ENCODE results near the gene MTOR.
"Not testable (repeated sequence)": the region's sequence is repeated elsewhere in the genome, so short reads cannot be mapped to it uniquely, and the experiment has no call there.

Gene MTOR

GRCh38 chr1:11279630-11280029 is 17.3 kb upstream of the MTOR start:
- DNase-seq, result no peak

DNA sequence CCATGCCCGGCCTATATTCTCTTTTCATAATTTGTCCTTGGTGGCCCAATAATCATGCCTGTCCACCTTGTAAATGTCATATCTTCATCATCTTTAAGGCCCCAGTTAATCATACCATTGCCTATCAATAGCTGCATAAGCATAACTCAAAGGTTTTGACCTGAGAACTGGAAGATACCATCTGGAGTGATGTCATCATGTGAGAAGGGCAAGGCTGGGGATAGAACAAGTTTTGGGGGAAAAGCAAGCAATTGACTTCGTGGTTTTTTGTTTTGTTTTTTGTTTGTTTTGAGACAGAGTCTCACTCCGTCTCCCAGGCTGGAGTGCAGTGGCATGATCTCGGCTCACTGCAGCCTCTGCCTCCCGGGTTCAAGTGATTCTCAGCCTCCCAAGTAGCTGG is 16.8 kb upstream of the MTOR start:
- DNase-seq, result no peak

- peak; percentile 44 to 69 for DNase-seq
Observed at GRCh38 chr1:11273595-11274234, 11.4 kb upstream of the MTOR start.

DNA sequence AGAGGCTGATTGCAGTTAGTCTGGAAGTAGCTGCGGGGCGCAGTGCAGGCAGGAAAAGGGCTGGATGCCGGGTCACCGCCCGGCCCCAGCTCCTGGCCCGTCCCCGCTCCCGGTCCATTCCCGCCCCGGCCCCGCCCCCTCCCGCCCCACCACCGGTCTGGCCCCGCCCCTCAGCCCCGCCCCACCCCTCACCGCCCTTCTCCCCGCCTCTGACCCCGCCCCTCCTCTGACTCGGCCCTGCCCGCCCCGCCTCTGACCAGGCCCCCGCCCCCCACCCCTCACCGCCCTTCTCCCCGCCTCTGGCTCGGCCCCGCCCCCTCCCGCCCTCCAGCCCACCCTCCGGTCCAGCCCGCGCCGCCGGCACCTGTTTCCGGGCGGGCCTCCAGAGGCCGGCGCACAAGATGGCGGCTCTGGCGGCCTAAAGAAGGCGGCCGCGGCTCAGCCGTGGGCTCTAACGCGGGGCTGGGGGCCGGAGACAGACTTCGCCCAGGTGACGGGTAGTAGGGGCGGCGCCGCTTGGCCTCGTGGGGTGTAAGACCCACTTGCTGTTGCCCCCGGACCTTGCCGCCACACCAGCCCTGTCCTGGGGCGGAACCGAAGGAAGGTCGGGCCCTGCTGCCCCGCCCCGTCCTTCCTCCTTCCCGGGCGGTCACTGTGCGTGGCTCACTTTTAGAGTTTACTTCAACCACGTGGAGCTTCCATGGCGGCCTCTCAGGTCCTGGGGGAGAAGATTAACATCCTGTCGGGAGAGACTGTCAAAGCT is 10.7 kb upstream of the MTOR start, which contains the start of gene UBIAD1:
Gene UBIAD1, plus strand, starts transcription at position 367 of the 763 bp plus-strand sequence. Its CDS starts 334 bp downstream, at position 701.
- peak; percentile 48 to 79 for DNase-seq

DNA sequence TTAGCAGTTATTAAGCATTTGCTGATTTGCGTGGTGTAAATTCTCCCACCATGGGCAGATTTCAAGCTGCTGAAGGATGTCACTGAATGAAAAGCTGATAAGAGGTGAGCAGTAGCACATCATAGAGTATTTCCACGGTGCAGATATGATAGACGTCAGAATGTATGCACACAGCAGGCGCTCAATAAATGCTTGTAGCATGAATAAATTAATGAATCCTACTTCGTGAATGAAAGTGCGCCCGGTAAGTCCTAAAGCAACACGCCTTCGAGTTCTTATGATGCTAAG is 10.1 kb upstream of the MTOR start:
- DNase-seq, result no peak

- DNase-seq, result not testable (repeated sequence)
Observed at GRCh38 chr1:11267350-11268337, 5.3 kb upstream of the MTOR start.

GRCh38 chr1:11266268-11267074 is 4.1 kb upstream of the MTOR start:
- no peak for DNase-seq

DNA sequence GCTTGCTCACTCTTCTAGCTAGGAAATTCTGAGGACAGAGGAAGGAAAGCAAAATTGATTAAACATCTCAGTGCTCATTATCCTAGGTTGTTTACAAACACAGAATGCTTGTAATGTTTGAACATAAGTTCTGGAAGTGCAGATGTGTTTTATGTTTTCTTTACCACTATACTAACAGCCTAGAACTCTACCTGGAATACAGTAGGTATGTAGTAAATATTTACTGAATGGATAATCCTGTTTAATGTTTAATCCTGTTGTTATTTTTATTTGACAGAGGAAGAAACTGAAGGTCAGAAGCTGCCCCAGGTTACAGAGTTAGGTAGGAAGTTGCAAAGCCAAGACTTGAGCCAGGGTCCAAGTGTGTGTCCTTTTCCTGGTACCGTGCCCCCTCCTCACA is 6.1 kb downstream of the MTOR start:
- no peak for DNase-seq

DNA sequence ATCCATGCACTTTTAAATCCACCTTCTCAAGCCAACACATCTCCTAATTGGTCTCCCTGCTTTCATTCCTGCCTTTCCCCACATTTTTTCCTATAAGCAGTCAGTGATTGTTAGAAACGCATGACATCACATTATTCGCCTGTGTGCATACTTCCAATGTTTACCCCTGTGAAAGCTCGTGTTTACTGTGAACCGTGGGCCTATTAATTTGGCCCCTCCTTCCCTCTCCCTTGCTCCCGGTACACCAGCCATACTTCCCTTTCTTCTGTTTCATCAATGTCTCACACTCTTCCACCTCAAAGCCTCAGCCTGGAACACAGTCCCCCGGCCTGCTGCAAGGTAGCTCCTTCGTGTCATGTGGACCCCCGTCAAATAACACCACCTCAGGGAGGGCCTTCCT is 9.1 kb downstream of the MTOR start:
- DNase-seq, result no peak

- no peak for DNase-seq
Observed at GRCh38 chr1:11252538-11252937, 9.8 kb downstream of the MTOR start.

DNA sequence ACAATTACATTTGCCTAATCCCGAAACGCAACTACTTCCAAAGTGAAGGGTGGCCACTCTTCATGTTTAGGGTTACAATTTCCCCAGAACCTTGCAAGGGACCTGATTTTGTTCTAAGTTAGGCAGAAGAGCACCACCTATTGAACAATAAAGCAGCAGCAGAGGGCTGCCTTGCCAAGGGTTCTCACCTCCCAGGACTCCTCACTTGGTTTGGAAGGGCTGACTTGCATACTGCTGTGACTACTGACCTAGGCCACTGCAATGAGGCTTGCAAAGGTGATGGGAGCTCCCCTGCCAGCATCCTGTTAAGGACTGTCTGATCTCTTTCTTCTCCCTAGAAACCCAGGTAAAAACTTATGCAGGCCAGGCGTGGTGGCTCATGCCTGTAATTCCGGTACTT is 14.2 kb downstream of the MTOR start:
- no peak for DNase-seq

GRCh38 chr1:11245904-11246719 is 16.2 kb downstream of the MTOR start:
- no peak for DNase-seq

DNA sequence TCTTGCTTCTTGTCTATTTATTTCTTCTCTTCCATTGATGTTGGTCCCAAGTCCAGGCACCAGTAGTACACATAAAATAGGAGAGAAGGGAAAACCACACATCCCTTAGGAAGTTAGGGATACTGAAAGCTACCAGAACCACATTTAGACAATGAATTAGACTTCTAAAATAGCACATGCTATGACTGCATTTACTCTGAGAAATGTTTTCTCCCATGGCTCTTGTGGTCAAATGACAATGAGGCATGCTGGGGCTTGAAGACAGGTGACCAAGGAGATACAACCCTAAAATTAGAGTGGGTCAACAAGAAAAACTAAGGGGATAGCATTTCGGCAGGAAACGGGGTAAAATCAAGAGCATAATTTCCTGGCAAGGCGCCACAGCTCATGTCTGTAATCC is 17.1 kb downstream of the MTOR start:
- no peak for DNase-seq

DNA sequence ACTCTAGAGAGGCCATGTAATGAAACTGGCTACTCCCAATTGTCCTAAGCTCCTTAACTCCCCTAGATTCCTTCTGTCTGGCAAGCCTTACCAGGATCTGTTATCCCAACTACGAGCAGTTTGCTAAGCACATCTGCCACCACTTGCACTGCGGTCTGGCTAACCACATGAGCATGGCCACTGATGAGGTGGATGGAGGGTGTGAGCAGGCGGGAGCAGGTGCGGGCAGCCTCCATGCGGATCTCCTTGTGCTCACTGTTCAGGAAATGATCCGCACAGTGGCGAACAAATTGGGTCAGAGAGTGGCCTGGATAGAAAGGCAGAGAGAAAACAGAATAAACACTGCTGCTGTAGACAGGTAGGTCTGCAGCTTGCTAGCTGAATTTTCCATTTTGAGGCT is 24.0 kb downstream of the MTOR start:
- no peak for DNase-seq

- no peak for DNase-seq
Observed at GRCh38 chr1:11237356-11237755, 25.0 kb downstream of the MTOR start.

- DNase-seq, result no peak
Observed at GRCh38 chr1:11233208-11233607, 29.1 kb downstream of the MTOR start.

DNA sequence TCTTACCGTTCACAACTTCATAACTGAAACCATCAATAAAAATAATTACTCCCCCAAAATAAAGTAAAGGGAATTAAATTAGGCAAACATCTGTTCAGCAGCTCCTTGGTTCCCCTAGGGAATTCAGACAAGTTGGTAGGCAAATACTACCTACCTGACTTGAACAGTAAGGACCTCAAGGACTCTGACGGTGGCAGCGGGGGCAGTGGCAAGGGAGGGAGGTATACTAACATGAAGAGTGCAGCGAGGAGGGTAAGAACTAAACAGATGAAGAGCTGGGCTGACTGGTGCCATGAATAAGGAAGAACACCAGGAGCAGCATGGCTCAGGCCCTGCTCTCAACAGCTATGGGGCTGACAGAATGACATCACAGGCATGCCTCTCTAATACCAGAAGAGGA is 33.1 kb downstream of the MTOR start:
- DNase-seq, result no peak

- DNase-seq, result no peak
Observed at GRCh38 chr1:11227106-11228077, 35.0 kb downstream of the MTOR start.

- DNase-seq, result no peak
Observed at GRCh38 chr1:11216074-11216473, 46.3 kb downstream of the MTOR start.

DNA sequence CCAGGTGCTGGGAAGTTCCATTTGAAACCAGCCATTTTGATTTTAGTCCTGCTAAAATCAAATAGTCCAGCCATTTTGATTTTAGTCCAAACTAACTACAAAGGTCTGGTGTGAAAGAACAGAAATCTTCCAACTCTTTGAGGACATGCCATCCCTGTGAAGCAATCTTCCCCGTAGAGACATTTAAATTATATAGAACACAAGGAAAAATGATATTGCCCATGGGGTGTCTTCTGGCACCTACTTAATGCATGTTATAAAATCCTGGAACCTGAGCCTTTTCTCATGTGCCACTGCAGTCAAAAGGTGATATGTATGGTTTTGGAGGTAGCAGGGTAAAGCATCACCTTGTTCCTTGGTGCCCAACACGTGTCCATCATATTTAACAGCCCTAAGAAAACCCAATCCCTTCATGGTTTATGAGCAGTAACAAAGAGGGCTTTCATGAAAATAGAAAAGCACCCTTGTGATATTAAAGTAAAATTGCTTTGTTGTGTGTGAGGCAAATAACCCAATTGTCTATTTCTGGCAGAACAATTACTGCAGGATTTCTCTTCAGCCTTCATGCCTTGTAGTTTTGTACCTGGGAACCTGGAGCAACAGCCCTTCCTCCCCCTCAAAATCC is 46.9 kb downstream of the MTOR start:
- DNase-seq, result no peak
